K562 (cell line): ENCODE measurements around the gene SLC22A15. TPM values are rescaled to one million over a fixed set of nuclear protein-coding genes. Genes with fewer than 3 reads are reported as not detected.

Experiments used
- ATAC-seq: fragments of 200-7000 bp; cut with Tn5 transposase; 3 replicates; pipeline ENCODE4 v1.9.1; 2020; ENCODE audit warnings: moderate library complexity
- BruUV-seq: library from RNA; stranded (reverse); fragments of 400-500 nt; replicated peaks from 2 replicates; lab custom pipeline; 2021; lab: Mats Ljungman, UMichigan
- CTCF ChIA-PET: fragments of 300-600 bp; formaldehyde crosslinking; extraction: SDS; loops from one replicate; lab custom pipeline; 2021; ENCODE audit warnings: low intra/inter-chr PET ratio; lab: Yijun Ruan, JAX
- POLR2A ChIA-PET: fragments of 300-600, 350-650 bp; sonication (Branson Sonifier 250); formaldehyde crosslinking; extraction: SDS; loops from one replicate; lab custom pipeline; 2021; ENCODE audit warnings: antibody characterized with exemption, inconsistent platforms; lab: Yijun Ruan, JAX
- DNase-seq, 4 experiments: peaks; one replicate each; pipeline versions ENCODE4 v3.0.0 to v3.0.0-alpha.2; 2011 to 2018; ENCODE audit warnings: low spot score in 3 of 4, mixed read lengths in 3 of 4; ENCODE audit errors: extremely low read depth in 1 of 4
- FAIRE-seq: peaks from 2 replicates; lab custom pipeline; 2011; peaks lifted over from hg19 to GRCh38; lab: Jason Lieb, UNC
- H2AFZ ChIP-seq: 2 replicates; pipeline ENCODE4 v1.6.0; 2011; ENCODE audit warnings: low read depth, low read length, control low read depth, inconsistent platforms
- H3K27ac ChIP-seq: fragments of 200-600 bp; 3 replicates; pipeline ENCODE4 v1.8.0; 2011; ENCODE audit warnings: low read depth, mild to moderate bottlenecking, control low read depth, inconsistent platforms, low read length, moderate library complexity, mixed read lengths; ENCODE audit errors: extremely low read depth
- H3K27me3 ChIP-seq, 2 experiments: fragments of 300-600 bp in 1 of 2; 2 replicates in 1 of 2; 3 replicates in 1 of 2; pipeline versions ENCODE4 v1.6.0 to v1.8.0; 2011; ENCODE audit warnings: inconsistent platforms in 2 of 2, low read length in 2 of 2, mild to moderate bottlenecking in 1 of 2, mixed read lengths in 1 of 2, moderate library complexity in 1 of 2; ENCODE audit not compliant: control insufficient read depth in 2 of 2, insufficient read depth in 2 of 2
- H3K36me3 ChIP-seq: fragments of 300-600 bp; 3 replicates; pipeline ENCODE4 v1.8.0; 2011; ENCODE audit warnings: mild to moderate bottlenecking, low read length, inconsistent platforms; ENCODE audit not compliant: control insufficient read depth, insufficient read depth
- H3K4me1 ChIP-seq, 2 experiments: fragments of 200-600 bp in 1 of 2; replicated peaks in 1 of 2; 2 replicates in 1 of 2; 3 replicates in 1 of 2; pipeline versions ENCODE4 v1.5.1 to v1.8.0; 2011; ENCODE audit warnings: inconsistent platforms in 2 of 2, low read length in 2 of 2, mild to moderate bottlenecking in 1 of 2, mixed read lengths in 1 of 2, moderate library complexity in 1 of 2; ENCODE audit not compliant: control insufficient read depth in 2 of 2, insufficient read depth in 2 of 2
- H3K4me2 ChIP-seq: 2 replicates; pipeline ENCODE4 v1.6.1; 2011; ENCODE audit warnings: low read length, control low read depth, inconsistent platforms, mixed read lengths; ENCODE audit not compliant: insufficient read depth
- H3K4me3 ChIP-seq: fragments of 200-600 bp; sonication (generic), shearing (Covaris generic); 2 replicates; pipeline ENCODE4 v1.5.1; 2016; ENCODE audit warnings: control low read depth, inconsistent platforms
- H3K79me2 ChIP-seq: fragments of 200-600 bp; 3 replicates; pipeline ENCODE4 v1.8.0; 2011; ENCODE audit warnings: low read length, inconsistent platforms; ENCODE audit not compliant: control insufficient read depth, insufficient read depth
- H3K9ac ChIP-seq, 2 experiments: 2 replicates each; pipeline versions ENCODE4 v1.6.0 to v1.6.1; 2011; ENCODE audit warnings: low read depth in 2 of 2, low read length in 2 of 2, control low read depth in 1 of 2, inconsistent platforms in 1 of 2, mild to moderate bottlenecking in 1 of 2, mixed read lengths in 1 of 2; ENCODE audit not compliant: insufficient read depth in 1 of 2
- H3K9me1 ChIP-seq: one replicate; pipeline ENCODE4 v1.6.0; 2011; ENCODE audit warnings: inconsistent platforms, mild to moderate bottlenecking, low read length, moderate library complexity; ENCODE audit not compliant: control insufficient read depth, insufficient read depth
- H3K9me3 ChIP-seq: replicated peaks from 2 replicates; pipeline ENCODE4 v1.5.1; 2011; ENCODE audit warnings: low read depth, low read length, inconsistent platforms; ENCODE audit not compliant: control insufficient read depth, insufficient read depth
- H4K20me1 ChIP-seq: replicated peaks from 2 replicates; pipeline ENCODE4 v1.6.1; 2011; ENCODE audit warnings: low read length, inconsistent platforms, mixed read lengths; ENCODE audit not compliant: control insufficient read depth, insufficient read depth
- CEBPG ChIP-seq, 3 experiments: fragments of 200-800 bp in 1 of 3; sonication (Bioruptor generic) in 1 of 3; sonication (generic) in 1 of 3; formaldehyde crosslinking in 1 of 3; IDR thresholded peaks in 2 of 3; conservative IDR thresholded peaks in 1 of 3; 2 replicates each; pipeline versions ENCODE4 v1.6.1 to v1.8.0; 2016 to 2022; ENCODE audit warnings: missing compliant biosample characterization in 2 of 3, missing genetic modification characterization in 2 of 3, mild to moderate bottlenecking in 1 of 3, missing genetic modification reagents in 1 of 3
- CHD2 ChIP-seq: IDR thresholded peaks from 2 replicates; pipeline ENCODE4 v1.6.1; 2011; ENCODE audit warnings: low read depth, low read length
- HBP1 ChIP-seq: fragments of 450-650 bp; formaldehyde crosslinking; IDR thresholded peaks from 2 replicates; pipeline ENCODE4 v1.4.0; 2022; ENCODE audit warnings: missing genetic modification characterization
- HDAC3 ChIP-seq: fragments of 450-650 bp; IDR thresholded peaks from 2 replicates; pipeline ENCODE4 v1.6.1; 2018; ENCODE audit warnings: borderline replicate concordance, mild to moderate bottlenecking, moderate library complexity; ENCODE audit not compliant: partially characterized antibody
- MEF2D ChIP-seq: conservative IDR thresholded peaks from 2 replicates; pipeline ENCODE4 v1.6.1; 2016; ENCODE audit warnings: low read depth, missing genetic modification characterization, missing compliant biosample characterization
- POLR2AphosphoS2 ChIP-seq: IDR thresholded peaks from 2 replicates; pipeline ENCODE4 v1.6.1; 2012; ENCODE audit warnings: low read length, improper control_type of control experiment
- RBM15 ChIP-seq: fragments of 200-400 bp; formaldehyde crosslinking; IDR thresholded peaks from 2 replicates; pipeline ENCODE4 v1.6.1; 2018; ENCODE audit warnings: mild to moderate bottlenecking, low read length, moderate library complexity; ENCODE audit not compliant: insufficient read depth
- SMARCA4 ChIP-seq: fragments of 450-650 bp; IDR thresholded peaks from 2 replicates; pipeline ENCODE4 v1.6.1; 2016
- ZNF175 ChIP-seq: fragments of 200-800 bp; sonication (Bioruptor generic); IDR thresholded peaks from 2 replicates; pipeline ENCODE4 v1.6.1; 2016; ENCODE audit warnings: low read depth, mild to moderate bottlenecking, missing genetic modification characterization, missing compliant biosample characterization
- ZNF695 ChIP-seq: fragments of 450-650 bp; formaldehyde crosslinking; IDR thresholded peaks from 2 replicates; pipeline ENCODE4 v1.4.0; 2020; ENCODE audit warnings: mild to moderate bottlenecking, moderate library complexity
- ZNF778 ChIP-seq: fragments of 450-650 bp; formaldehyde crosslinking; IDR thresholded peaks from 2 replicates; pipeline ENCODE4 v1.4.0; 2020; ENCODE audit warnings: mild to moderate bottlenecking, moderate library complexity
- WGBS: fragments of 100-300 bp; shearing (Covaris generic); methylation state at CpG from one replicate; pipeline ENCODE4 v1.1.6; 2016; ENCODE audit warnings: low coverage, mixed read lengths; ENCODE audit not compliant: insufficient coverage; ENCODE audit errors: missing lambda C conversion rate; 5-methylcytosine and 5-hydroxymethylcytosine counted together
- in situ Hi-C: fragments of 300-500 bp; cut with MboI; formaldehyde crosslinking; loops from 4 replicates; pipeline ENCODE4 v1.15.0; 2018; ENCODE audit warnings: inconsistent platforms, mixed read lengths
- intact Hi-C: fragments of 100-400 bp; cut with micrococcal nuclease; formaldehyde crosslinking; loops from 2 replicates; pipeline ENCODE4 v1.14.2; 2022
- polyA plus RNA-seq, 8 experiments: library from polyadenylated mRNA; depleted of rRNA in 4 of 8; stranded (reverse) in 5 of 8; unstranded in 3 of 8; fragments of >200 nt; fragmentation: Nextera tagmentation in 2 of 8; fragmentation: Illumina TruSeq in 1 of 8; extraction: Ambion mirVana in 2 of 8; extraction: Trizol in 1 of 8; gene quantifications; 2 replicates each; pipeline versions ENCODE4 v1.2.1 to v1.2.3, GENCODE V29; 2011 to 2014; ENCODE audit warnings: inconsistent platforms in 1 of 8, missing spikeins in 1 of 8
- total RNA-seq, 7 experiments: library from RNA; depleted of rRNA in 6 of 7; stranded (reverse); fragments of >200 nt in 6 of 7; fragmentation: Illumina TruSeq in 2 of 7; extraction: Trizol in 2 of 7; gene quantifications; 2 replicates each; pipeline versions ENCODE4 v1.2.1 to v1.2.3, GENCODE V29; 2011 to 2021; ENCODE audit warnings: low replicate concordance in 1 of 7
- TF ChIP-seq, protein P1 (sequence below), 2 experiments: fragments of 450-650 bp in 1 of 2; sonication (generic) in 1 of 2; formaldehyde crosslinking in 1 of 2; IDR thresholded peaks; 2 replicates each; pipeline versions ENCODE4 v1.7.1 to v1.9.0; 2016 to 2022; ENCODE audit warnings: inconsistent platforms in 1 of 2, mild to moderate bottlenecking in 1 of 2, missing genetic modification reagents in 1 of 2

The SLC22A15 gene
- total and polyA plus RNA-seq, 9 of the 15 experiments (the other 6 are each of a cell fraction or from before 2014, with no cell fraction given) = 0.24 to 2.7 (median 1.2) TPM

DNA sequence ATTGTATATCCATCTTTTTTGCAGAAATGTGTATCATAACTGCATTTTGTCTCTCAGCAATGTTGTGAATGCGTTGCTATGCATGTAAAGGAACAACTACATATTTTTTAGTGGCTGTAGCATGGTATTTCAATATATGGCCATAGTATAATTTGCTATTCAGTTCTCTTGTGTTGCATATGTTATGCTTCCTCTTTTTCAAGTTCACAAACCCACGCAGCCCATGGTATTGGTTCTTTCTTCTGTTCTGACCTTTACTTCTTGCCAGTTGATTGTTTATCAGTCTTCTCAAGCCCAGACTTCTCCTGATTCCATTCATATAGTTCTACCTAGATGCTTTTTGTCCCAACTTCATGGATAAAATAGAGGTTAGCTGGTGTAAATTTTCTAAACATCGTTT is 6.1 kb downstream of the SLC22A15 start:
- no peaks in the 10 kb centered on the region for H3K9me1 ChIP-seq
- no peak overlapping the region for H3K4me2 ChIP-seq
- no peak overlapping the region for H3K4me3 ChIP-seq
- no TSS peak for BruUV-seq
- no peaks in the 10 kb centered on the region for H3K4me1 ChIP-seq
- no peak for DNase-seq
- intact Hi-C loops (loop anchor here (10.0 kb wide), 1 partner anchor 98 kb away; no protein-coding TSS in a partner anchor), in situ Hi-C loops (loop anchor here (5.0 kb wide), 2 partner anchors 175 to 375 kb away; no protein-coding TSS in a partner anchor)
- H4K20me1 ChIP-seq = no peaks in the 10 kb centered on the region
- no peak for TF ChIP-seq MEF2D (tag)
- no peak for TF ChIP-seq CHD2
- no peak for TF ChIP-seq ZNF778 (CRISPR knock-in tag)
- TF ChIP-seq ZNF695 (CRISPR knock-in tag) = no peak
- TF ChIP-seq, protein P1, sequence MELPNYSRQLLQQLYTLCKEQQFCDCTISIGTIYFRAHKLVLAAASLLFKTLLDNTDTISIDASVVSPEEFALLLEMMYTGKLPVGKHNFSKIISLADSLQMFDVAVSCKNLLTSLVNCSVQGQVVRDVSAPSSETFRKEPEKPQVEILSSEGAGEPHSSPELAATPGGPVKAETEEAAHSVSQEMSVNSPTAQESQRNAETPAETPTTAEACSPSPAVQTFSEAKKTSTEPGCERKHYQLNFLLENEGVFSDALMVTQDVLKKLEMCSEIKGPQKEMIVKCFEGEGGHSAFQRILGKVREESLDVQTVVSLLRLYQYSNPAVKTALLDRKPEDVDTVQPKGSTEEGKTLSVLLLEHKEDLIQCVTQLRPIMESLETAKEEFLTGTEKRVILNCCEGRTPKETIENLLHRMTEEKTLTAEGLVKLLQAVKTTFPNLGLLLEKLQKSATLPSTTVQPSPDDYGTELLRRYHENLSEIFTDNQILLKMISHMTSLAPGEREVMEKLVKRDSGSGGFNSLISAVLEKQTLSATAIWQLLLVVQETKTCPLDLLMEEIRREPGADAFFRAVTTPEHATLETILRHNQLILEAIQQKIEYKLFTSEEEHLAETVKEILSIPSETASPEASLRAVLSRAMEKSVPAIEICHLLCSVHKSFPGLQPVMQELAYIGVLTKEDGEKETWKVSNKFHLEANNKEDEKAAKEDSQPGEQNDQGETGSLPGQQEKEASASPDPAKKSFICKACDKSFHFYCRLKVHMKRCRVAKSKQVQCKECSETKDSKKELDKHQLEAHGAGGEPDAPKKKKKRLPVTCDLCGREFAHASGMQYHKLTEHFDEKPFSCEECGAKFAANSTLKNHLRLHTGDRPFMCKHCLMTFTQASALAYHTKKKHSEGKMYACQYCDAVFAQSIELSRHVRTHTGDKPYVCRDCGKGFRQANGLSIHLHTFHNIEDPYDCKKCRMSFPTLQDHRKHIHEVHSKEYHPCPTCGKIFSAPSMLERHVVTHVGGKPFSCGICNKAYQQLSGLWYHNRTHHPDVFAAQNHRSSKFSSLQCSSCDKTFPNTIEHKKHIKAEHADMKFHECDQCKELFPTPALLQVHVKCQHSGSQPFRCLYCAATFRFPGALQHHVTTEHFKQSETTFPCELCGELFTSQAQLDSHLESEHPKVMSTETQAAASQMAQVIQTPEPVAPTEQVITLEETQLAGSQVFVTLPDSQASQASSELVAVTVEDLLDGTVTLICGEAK (IDR thresholded peaks at IDR 0.05) = no peak
- TF ChIP-seq, protein P1 (CRISPR knock-in tag; IDR thresholded peaks at IDR 0.05) = no peak
- TF ChIP-seq HDAC3 = no peak
- no peak for TF ChIP-seq RBM15
- no peak for TF ChIP-seq POLR2AphosphoS2
- no peak for TF ChIP-seq SMARCA4
- no peak for TF ChIP-seq CEBPG (CRISPR knock-in tag; IDR thresholded peaks at IDR 0.05)
- TF ChIP-seq CEBPG (tag; conservative IDR thresholded peaks at IDR 0.05 in 1 of 2, IDR thresholded peaks at IDR 0.05 in 1 of 2) = no peak
- TF ChIP-seq ZNF175 (CRISPR knock-in tag) = no peak
- no peak for TF ChIP-seq HBP1 (CRISPR knock-in tag)
- no peak overlapping the region for H3K27ac ChIP-seq
- WGBS = 1% methylated on average over 3 of the region's 3 CpGs
- no peak overlapping the region for H2AFZ ChIP-seq
- no peaks in the 10 kb centered on the region for H3K36me3 ChIP-seq
- peaks cover 3% of the 10 kb centered on the region in 2 experiments; a peak in 3 of 5 replicates for H3K27me3 ChIP-seq
- ChIA-PET POLR2A (no interaction called here), CTCF (interaction anchor here (0.9 to 2.4 kb wide), 2 partner anchors 41 to 175 kb away, joined by 3 to 15 read pairs; no protein-coding TSS in a partner anchor)
- no peaks in the 10 kb centered on the region for H3K79me2 ChIP-seq
- H3K9me3 ChIP-seq = no peaks in the 10 kb centered on the region
- no peak for FAIRE-seq
- no peak overlapping the region for H3K9ac ChIP-seq
- ATAC-seq = no peak
